BJ (cell line): Measurements from ENCODE around the gene TARBP1. TPM values are rescaled to one million over a fixed set of nuclear protein-coding genes. Genes with fewer than 3 reads are reported as not detected.

Source experiments
- CTCF ChIA-PET: fragments of 350-600 bp; formaldehyde crosslinking; extraction: SDS; loops from one replicate; lab custom pipeline; 2021; ENCODE audit warnings: antibody characterized with exemption, inconsistent platforms; lab: Yijun Ruan, JAX
- POLR2A ChIA-PET: fragments of 300-600 bp; sonication (Branson Sonifier 250); formaldehyde crosslinking; extraction: SDS; loops from one replicate; lab custom pipeline; 2021; ENCODE audit warnings: antibody characterized with exemption; lab: Charles Lee
- DNase-seq: peaks from one replicate; pipeline ENCODE4 v3.0.0-alpha.2; 2011; ENCODE audit warnings: low read depth
- H3K27me3 ChIP-seq: 2 replicates; pipeline ENCODE4 v1.6.0; 2011; ENCODE audit warnings: low read length; ENCODE audit not compliant: control insufficient read depth, insufficient read depth
- H3K36me3 ChIP-seq: 2 replicates; pipeline ENCODE4 v1.5.1; 2011; ENCODE audit warnings: low read length; ENCODE audit not compliant: control insufficient read depth, insufficient read depth
- H3K4me3 ChIP-seq: 2 replicates; pipeline ENCODE4 v1.5.1; 2011; ENCODE audit warnings: low read depth, mild to moderate bottlenecking, control low read depth, low read length
- polyA plus RNA-seq: library from polyadenylated mRNA; depleted of rRNA; stranded (reverse); fragments of >200 nt; gene quantifications from 2 replicates; pipeline ENCODE4 v1.2.3, GENCODE V29; 2011
- TF ChIP-seq, protein P1 (sequence below): IDR thresholded peaks from 2 replicates; pipeline ENCODE4 v1.5.1; 2011; ENCODE audit warnings: low read depth, mild to moderate bottlenecking, control low read depth, inconsistent platforms, low read length, moderate library complexity; ENCODE audit not compliant: insufficient read depth

Gene TARBP1
- polyA plus RNA-seq, 1 experiment: 7.4 TPM

DNA sequence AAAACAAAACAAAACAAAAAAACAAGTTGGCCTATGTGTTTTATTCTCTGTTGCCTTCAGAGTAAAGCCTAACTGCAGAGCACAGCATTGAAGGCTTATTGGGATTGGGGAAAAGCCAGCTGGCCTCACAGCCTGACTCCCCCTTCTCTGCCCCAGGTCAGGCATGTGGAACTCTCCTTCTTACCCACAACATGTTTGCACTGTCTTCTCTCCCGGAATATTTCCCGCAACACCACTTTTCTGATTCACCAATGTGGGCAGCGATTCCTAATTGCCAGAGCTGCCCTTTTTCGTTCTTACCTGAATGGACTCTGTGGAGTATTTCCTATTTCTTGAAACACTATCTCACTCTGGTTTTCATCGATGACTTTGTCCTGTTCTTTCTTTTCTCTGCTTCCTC, 2.8 kb upstream of the TARBP1 start:
- Histone ChIP-seq H3K27me3 (0 out of 2 replicates have a peak, but pooled peaks cover 3% of the 10 kb centered on the region), H3K36me3 (no peaks in the 10 kb centered on the region), H3K4me3 (no peak overlapping the region)
- no peak for DNase-seq
- TF ChIP-seq, protein P1, sequence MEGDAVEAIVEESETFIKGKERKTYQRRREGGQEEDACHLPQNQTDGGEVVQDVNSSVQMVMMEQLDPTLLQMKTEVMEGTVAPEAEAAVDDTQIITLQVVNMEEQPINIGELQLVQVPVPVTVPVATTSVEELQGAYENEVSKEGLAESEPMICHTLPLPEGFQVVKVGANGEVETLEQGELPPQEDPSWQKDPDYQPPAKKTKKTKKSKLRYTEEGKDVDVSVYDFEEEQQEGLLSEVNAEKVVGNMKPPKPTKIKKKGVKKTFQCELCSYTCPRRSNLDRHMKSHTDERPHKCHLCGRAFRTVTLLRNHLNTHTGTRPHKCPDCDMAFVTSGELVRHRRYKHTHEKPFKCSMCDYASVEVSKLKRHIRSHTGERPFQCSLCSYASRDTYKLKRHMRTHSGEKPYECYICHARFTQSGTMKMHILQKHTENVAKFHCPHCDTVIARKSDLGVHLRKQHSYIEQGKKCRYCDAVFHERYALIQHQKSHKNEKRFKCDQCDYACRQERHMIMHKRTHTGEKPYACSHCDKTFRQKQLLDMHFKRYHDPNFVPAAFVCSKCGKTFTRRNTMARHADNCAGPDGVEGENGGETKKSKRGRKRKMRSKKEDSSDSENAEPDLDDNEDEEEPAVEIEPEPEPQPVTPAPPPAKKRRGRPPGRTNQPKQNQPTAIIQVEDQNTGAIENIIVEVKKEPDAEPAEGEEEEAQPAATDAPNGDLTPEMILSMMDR: no peak
- ChIA-PET CTCF (interaction anchor here (1.0 kb wide), 1 partner anchor 586 kb away, joined by 3 read pairs; no protein-coding TSS in a partner anchor), POLR2A (no interaction called here)

DNA sequence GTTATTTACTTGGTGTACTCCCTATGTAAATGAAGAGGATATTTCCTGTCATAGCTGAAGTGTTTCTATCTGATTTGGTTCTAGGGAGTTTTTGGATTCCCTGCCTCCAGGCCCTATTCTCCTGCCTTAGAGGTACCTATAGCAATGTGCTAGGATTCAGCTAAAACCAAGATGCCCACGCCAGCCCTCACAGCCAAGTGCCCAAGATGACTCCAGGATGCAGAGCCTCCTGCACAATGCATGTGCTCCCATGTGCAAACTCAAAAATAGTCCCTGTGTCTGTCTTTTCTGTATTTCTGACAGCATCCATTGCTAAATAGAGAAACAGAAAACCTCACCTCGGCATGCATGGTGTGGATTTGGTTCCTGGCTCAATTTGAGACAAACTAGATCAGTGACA, 887 bp upstream of the TARBP1 start:
- ChIA-PET CTCF (interaction anchor here (1.0 to 2.9 kb wide), 2 partner anchors 7 to 613 kb away, joined by 3 to 12 read pairs; no protein-coding TSS in a partner anchor), POLR2A (no interaction called here)
- H3K36me3 ChIP-seq: no peaks in the 10 kb centered on the region
- no peak overlapping the region for H3K4me3 ChIP-seq
- no peak for DNase-seq
- H3K27me3 ChIP-seq: 0 out of 2 replicates have a peak, but pooled peaks cover 3% of the 10 kb centered on the region
- TF ChIP-seq, protein P1: no peak

DNA sequence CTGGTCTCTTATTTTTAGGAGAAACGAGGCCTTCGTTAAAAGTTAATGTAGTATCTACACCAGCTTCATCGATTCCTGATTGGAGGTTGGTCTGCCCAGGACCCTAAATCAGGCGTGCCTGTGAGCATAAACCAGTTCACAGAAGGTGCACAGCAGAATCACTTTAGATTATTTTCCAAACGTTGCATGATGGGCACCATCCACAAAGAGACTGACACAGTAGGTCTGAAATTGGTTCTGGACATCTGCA, 256 bp upstream of the TARBP1 start:
- ChIA-PET POLR2A (no interaction called here), CTCF (interaction anchor here (2.9 kb wide), 1 partner anchor 8 kb away, joined by 12 read pairs; no protein-coding TSS in a partner anchor)
- DNase-seq: no peak
- 0 out of 2 replicates have a peak, but pooled peaks cover 3% of the 10 kb centered on the region for H3K27me3 ChIP-seq
- peak overlapping the region; percentile 66 for H3K4me3 ChIP-seq
- TF ChIP-seq, protein P1: no peak
- no peaks in the 10 kb centered on the region for H3K36me3 ChIP-seq

DNA sequence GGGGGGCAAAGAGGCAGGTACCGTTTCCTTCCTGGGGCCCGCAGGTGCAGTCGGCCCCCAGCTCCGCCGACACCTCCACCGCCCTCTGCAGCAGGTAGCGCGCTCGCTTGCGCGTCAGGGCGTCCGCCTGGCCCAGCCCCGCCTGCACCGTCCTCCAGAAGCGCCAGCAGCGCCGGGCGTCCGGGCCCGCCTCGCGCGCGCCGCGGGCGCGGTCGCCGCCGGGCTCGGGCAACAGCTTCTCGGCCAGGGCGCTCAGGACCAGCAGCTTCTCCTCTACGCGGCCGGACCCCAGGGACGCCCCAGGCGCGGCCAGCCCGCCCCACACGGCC, 863 bp downstream of the TARBP1 start:
- Histone ChIP-seq H3K27me3 (0 out of 2 replicates have a peak, but pooled peaks cover 3% of the 10 kb centered on the region), H3K4me3 (peak overlapping the region; percentile 66), H3K36me3 (no peaks in the 10 kb centered on the region)
- TF ChIP-seq, protein P1: no peak
- ChIA-PET POLR2A (interaction anchor here (0.5 kb wide), 1 partner anchor 433 kb away, joined by 4 read pairs; no protein-coding TSS in a partner anchor), CTCF (interaction anchor here (0.6 to 2.9 kb wide), 3 partner anchors 9 to 13 kb away, joined by 3 to 12 read pairs (median 4); no protein-coding TSS in a partner anchor)
- DNase-seq: no peak

DNA sequence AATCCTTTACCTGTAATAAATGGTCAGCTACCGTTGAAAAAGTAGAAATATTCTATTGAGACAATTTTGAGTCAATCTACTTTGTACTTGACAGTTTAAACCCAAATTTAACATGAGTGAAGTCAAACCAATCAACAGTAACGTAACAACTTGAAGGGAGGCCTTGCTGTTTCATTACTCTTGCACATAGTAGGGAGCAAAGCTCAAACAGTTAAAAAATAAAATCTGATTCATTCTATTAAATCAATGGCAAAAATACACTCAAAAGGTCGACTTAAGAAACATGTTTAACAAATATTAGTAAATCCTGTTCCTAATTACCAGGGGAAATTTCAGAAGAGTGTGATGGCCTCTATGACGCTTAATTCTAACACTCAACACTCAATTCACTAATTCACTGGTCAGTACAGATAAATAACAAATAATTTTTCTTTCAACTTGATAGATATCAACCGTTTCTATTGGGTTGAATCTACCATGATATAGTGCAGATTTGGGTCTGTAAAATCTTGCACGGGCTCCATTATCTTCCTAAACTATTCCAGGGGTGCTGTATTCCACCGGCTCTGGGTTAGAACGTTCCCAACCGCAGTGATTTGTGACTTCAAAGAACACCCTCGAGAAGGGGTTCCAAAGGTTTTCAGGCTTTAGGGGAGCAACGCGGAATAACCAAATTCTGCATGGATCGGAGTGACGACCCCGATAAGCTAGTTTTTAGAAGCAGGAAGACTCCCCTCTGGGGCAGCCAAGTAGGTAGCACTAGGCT, 1.4 kb downstream of the TARBP1 start:
- ChIA-PET POLR2A (interaction anchor here (0.5 to 0.6 kb wide), 2 partner anchors 11 to 1616 kb away, joined by 3 read pairs; no protein-coding TSS in a partner anchor), CTCF (interaction anchor here (1.3 to 2.9 kb wide), 2 partner anchors 10 to 14 kb away, joined by 3 to 12 read pairs; no protein-coding TSS in a partner anchor)
- H3K27me3 ChIP-seq: 0 out of 2 replicates have a peak, but pooled peaks cover 3% of the 10 kb centered on the region
- DNase-seq: no peak
- TF ChIP-seq, protein P1: no peak
- peak overlapping the region; percentile 66 for H3K4me3 ChIP-seq
- H3K36me3 ChIP-seq: no peaks in the 10 kb centered on the region
